Right lobe of liver (tissue), 6 donors: ENCODE measurements around the gene PRR19. TPM values are rescaled to one million over a fixed set of nuclear protein-coding genes. Genes with fewer than 3 reads are reported as not detected.
"Not testable (repeated sequence)": the region's sequence is repeated elsewhere in the genome, so short reads cannot be mapped to it uniquely, and the experiment has no call there.

Experiments
- ATAC-seq, 4 donors: fragments of 200-7000 bp; cut with Tn5 transposase; one replicate each; pipeline ENCODE4 v1.9.1; 2020; ENCODE audit warnings: mild to moderate bottlenecking in 4 of 4, moderate library complexity in 4 of 4
- DNase-seq, 3 donors: peaks; one replicate each; pipeline ENCODE4 v3.0.0-alpha.2; 2020
- H3K27ac ChIP-seq, 3 donors: fragments of 200-600 bp; one replicate each; pipeline ENCODE4 v1.8.0; 2022
- H3K27me3 ChIP-seq, 2 donors: fragments of 200-600 bp; one replicate each; pipeline ENCODE4 v1.8.0; 2022
- H3K36me3 ChIP-seq, 4 donors: fragments of 200-600 bp; sonication (generic) in 1 of 4; one replicate each; pipeline versions ENCODE4 v1.5.1 to v1.8.0; 2017 to 2022; ENCODE audit warnings: control low read depth in 1 of 4
- H3K4me1 ChIP-seq, 4 donors: fragments of 200-600 bp; sonication (generic) in 1 of 4; one replicate each; pipeline versions ENCODE4 v1.5.1 to v1.8.0; 2017 to 2022; ENCODE audit warnings: control low read depth in 1 of 4
- H3K4me3 ChIP-seq, 3 donors: fragments of 200-600 bp; one replicate each; pipeline ENCODE4 v1.8.0; 2022
- H3K9me3 ChIP-seq, 4 donors: fragments of 200-600 bp; sonication (generic) in 1 of 4; one replicate each; pipeline versions ENCODE4 v1.5.1 to v1.8.0; 2017 to 2022; ENCODE audit warnings: control low read depth in 1 of 4
- POLR2A ChIP-seq: fragments of 450-650 bp; IDR thresholded peaks from one replicate; pipeline ENCODE4 v1.6.1; 2017; ENCODE audit warnings: antibody characterized with exemption, mild to moderate bottlenecking
- WGBS: methylation state at CpG from one replicate; pipeline ENCODE4 v1.1.6; 2018; ENCODE audit warnings: low coverage, low lambda C conversion rate; ENCODE audit not compliant: insufficient coverage; ENCODE audit errors: missing lambda C conversion rate; 5-methylcytosine and 5-hydroxymethylcytosine counted together
- intact Hi-C, 2 donors: fragments of 100-400 bp; cut with DNase I; formaldehyde crosslinking; loops; one replicate each; pipeline versions ENCODE4 v1.11.2 to v1.14.1; 2022
- total RNA-seq, 6 experiments: library from RNA; depleted of rRNA in 2 of 6; stranded (reverse); fragments of >200 nt in 2 of 6; fragmentation: NEBNext Ultra II Directional in 3 of 6; extraction: Animal tissue kit (Norgen Biotek cat#: 25700) in 3 of 6; gene quantifications; one replicate each; pipeline versions ENCODE4 v1.1.0 to v1.2.4, GENCODE V29; 2016 to 2023
- TF ChIP-seq, protein P1 (sequence below), 4 donors: fragments of 200-600 bp in 3 of 4; fragments of 450-650 bp in 1 of 4; IDR thresholded peaks; one replicate each; pipeline versions ENCODE4 v1.5.1 to v1.8.0; 2016 to 2022; ENCODE audit warnings: antibody characterized with exemption in 4 of 4, mild to moderate bottlenecking in 2 of 4
- donor health status: DM: no; HTN: yes; CAD: no.
- donor health status: DM: no; HTN: no; CAD: no.
- donor health status: DM: no; HTN: no; CAD: no.
- donor health status: DM: no; HTN: yes; CAD: no.
- donor health status: DM: no; HTN: yes; CAD: no.

The PRR19 gene
- total RNA-seq, 6 experiments from 2014 or later = 0.18 to 0.74 (median 0.21) TPM

DNA sequence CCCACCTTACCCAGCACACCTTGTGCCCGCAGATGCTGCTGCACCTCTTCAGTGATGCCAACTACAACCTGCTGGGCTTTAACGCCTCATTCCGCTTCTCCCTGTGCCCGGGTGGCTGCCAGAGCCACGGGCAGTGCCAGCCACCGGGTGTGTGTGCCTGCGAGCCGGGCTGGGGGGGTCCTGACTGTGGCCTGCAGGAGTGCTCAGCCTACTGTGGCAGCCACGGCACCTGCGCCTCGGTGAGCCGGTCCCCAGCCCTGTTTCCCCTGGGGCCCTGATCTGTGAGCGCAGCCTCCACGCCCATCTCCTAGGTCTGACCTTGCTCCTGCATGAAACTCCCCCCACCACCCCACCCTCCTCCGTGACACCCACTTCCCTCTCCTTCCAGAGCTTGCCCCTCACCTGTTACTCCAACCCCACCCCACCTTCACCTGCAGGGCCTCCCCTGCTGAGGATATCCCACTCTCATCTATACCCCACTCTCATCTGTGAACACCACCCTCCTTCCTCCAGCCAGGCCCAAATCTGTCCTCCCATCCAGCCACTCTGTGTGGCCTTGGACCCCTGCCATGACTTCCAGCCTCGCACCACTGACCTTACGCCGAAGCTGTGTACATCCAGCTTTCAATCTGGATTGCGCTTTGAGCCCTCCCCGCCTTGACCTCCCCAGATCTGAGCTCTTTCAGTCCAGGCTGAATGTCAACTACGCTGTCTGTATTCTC lies 32.2 kb downstream of the PRR19 start:
- WGBS = 70% methylated on average over 7 of the region's 21 CpGs
- DNase-seq = no peak
- intact Hi-C loops = no loop called here
- Histone ChIP-seq H3K4me1 (no peaks in the 10 kb centered on the region), H3K27me3 (no peaks in the 10 kb centered on the region), H3K36me3 (no peaks in the 10 kb centered on the region), H3K27ac (no peak overlapping the region), H3K9me3 (no peaks in the 10 kb centered on the region), H3K4me3 (no peak overlapping the region)
- no peak for TF ChIP-seq POLR2A
- TF ChIP-seq, protein P1, sequence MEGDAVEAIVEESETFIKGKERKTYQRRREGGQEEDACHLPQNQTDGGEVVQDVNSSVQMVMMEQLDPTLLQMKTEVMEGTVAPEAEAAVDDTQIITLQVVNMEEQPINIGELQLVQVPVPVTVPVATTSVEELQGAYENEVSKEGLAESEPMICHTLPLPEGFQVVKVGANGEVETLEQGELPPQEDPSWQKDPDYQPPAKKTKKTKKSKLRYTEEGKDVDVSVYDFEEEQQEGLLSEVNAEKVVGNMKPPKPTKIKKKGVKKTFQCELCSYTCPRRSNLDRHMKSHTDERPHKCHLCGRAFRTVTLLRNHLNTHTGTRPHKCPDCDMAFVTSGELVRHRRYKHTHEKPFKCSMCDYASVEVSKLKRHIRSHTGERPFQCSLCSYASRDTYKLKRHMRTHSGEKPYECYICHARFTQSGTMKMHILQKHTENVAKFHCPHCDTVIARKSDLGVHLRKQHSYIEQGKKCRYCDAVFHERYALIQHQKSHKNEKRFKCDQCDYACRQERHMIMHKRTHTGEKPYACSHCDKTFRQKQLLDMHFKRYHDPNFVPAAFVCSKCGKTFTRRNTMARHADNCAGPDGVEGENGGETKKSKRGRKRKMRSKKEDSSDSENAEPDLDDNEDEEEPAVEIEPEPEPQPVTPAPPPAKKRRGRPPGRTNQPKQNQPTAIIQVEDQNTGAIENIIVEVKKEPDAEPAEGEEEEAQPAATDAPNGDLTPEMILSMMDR (IDR thresholded peaks at IDR 0.05) = no peak
- ATAC-seq = peak in 1 of 4 donors; percentile 8

DNA sequence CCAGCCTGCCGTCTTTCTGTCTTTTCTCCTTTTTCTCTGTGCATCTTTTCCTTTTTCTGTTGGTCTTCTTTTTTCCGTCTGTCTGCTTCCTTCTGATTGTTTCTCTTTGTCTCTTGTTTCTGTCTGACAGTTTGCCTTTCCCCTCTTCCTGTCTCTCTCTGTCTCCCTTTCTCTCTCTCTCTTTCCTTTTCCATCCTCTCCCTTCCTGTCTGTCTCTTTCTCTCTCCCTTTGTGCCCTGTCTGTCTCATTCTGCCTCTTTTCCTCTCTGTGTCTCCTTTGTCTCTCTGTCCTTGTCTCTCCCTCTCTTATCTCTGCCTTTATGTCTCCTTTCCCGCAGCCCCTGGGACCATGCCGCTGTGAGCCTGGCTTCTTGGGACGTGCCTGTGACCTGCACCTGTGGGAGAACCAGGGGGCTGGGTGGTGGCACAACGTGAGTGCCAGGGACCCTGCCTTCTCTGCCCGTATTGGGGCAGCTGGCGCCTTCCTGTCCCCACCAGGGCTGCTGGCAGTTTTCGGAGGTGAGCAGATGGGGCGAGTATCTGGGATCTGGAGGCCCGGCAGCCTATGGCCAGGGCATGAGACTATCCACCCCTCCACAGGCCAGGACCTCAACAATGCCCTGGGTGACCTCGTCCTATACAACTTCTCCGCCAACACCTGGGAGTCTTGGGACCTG lies 32.9 kb downstream of the PRR19 start:
- Histone ChIP-seq H3K9me3 (no peaks in the 10 kb centered on the region), H3K4me1 (no peaks in the 10 kb centered on the region), H3K27ac (no peak overlapping the region), H3K36me3 (no peaks in the 10 kb centered on the region), H3K4me3 (no peak overlapping the region), H3K27me3 (no peaks in the 10 kb centered on the region)
- WGBS = 78% methylated on average over 6 of the region's 13 CpGs
- intact Hi-C loops = no loop called here
- ATAC-seq (no peak), DNase-seq (no peak)
- TF ChIP-seq POLR2A = no peak
- TF ChIP-seq, protein P1 (IDR thresholded peaks at IDR 0.05) = no peak

- no peaks in the 10 kb centered on the region for H3K27me3 ChIP-seq
- DNase-seq (no peak), ATAC-seq (no peak)
- TF ChIP-seq, protein P1 (IDR thresholded peaks at IDR 0.05) = no peak
- TF ChIP-seq POLR2A = no peak
- 86% methylated on average over 6 of the region's 7 CpGs for WGBS
- H3K9me3 ChIP-seq = no peaks in the 10 kb centered on the region
- no peak overlapping the region for H3K27ac ChIP-seq
- intact Hi-C loops = no loop called here
- H3K36me3 ChIP-seq = no peaks in the 10 kb centered on the region
- no peaks in the 10 kb centered on the region for H3K4me1 ChIP-seq
- H3K4me3 ChIP-seq = no peak overlapping the region
Measured at GRCh38 chr19:42335374-42335936, 33.5 kb downstream of the PRR19 start.

DNA sequence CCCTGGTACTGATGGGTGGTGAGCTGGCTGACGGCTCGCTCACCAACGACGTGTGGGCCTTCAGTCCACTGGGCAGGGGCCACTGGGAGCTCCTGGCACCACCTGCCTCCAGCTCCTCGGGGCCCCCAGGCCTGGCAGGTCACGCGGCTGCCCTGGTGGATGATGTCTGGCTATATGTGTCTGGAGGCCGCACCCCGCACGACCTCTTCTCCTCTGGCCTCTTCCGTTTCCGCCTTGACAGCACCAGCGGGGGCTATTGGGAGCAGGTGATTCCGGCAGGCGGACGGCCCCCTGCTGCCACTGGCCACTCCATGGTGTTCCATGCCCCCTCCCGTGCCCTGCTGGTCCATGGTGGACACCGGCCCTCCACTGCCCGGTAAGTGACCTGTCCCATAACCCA lies 34.0 kb downstream of the PRR19 start:
- DNase-seq (no peak), ATAC-seq (no peak)
- Histone ChIP-seq H3K4me3 (no peak overlapping the region), H3K36me3 (no peaks in the 10 kb centered on the region), H3K9me3 (no peaks in the 10 kb centered on the region), H3K4me1 (no peaks in the 10 kb centered on the region), H3K27me3 (no peaks in the 10 kb centered on the region), H3K27ac (no peak overlapping the region)
- TF ChIP-seq POLR2A = no peak
- TF ChIP-seq, protein P1 (IDR thresholded peaks at IDR 0.05) = no peak
- WGBS = 100% methylated on average over 5 of the region's 19 CpGs
- intact Hi-C loops = no loop called here

GRCh38 chr19:42339126-42339860 lies 37.4 kb downstream of the PRR19 start:
- WGBS = 91% methylated on average over 7 of the region's 7 CpGs
- H3K27ac ChIP-seq, H3K4me3 ChIP-seq, H3K27me3 ChIP-seq, H3K36me3 ChIP-seq, H3K9me3 ChIP-seq, H3K4me1 ChIP-seq, DNase-seq, ATAC-seq, intact Hi-C loops: not testable (repeated sequence)

GRCh38 chr19:42339922-42340321 lies 38.0 kb downstream of the PRR19 start:
- H3K27ac ChIP-seq, H3K4me1 ChIP-seq, H3K36me3 ChIP-seq, H3K9me3 ChIP-seq, ATAC-seq, H3K4me3 ChIP-seq, DNase-seq, H3K27me3 ChIP-seq, intact Hi-C loops: not testable (repeated sequence)
- 90% methylated on average over 3 of the region's 4 CpGs for WGBS
